IPS-15b (cell line): ENCODE data around the gene WBP1L.

Experiments used
- H3K27me3 ChIP-seq: one replicate; pipeline ENCODE4 v1.6.1; 2013; ENCODE audit warnings: low read length; ENCODE audit not compliant: control insufficient read depth, insufficient read depth
- H3K36me3 ChIP-seq: one replicate; pipeline ENCODE4 v1.6.1; 2013; ENCODE audit warnings: low read length; ENCODE audit not compliant: control insufficient read depth, insufficient read depth
- H3K4me1 ChIP-seq: one replicate; pipeline ENCODE4 v1.6.1; 2013; ENCODE audit warnings: mild to moderate bottlenecking, low read length; ENCODE audit not compliant: control insufficient read depth, insufficient read depth
- H3K4me3 ChIP-seq: one replicate; pipeline ENCODE4 v1.5.1; 2013; ENCODE audit warnings: low read depth, low read length
- H3K9ac ChIP-seq: one replicate; pipeline ENCODE4 v1.6.1; 2013; ENCODE audit warnings: low read depth, mild to moderate bottlenecking, low read length
- H3K9me3 ChIP-seq: one replicate; pipeline ENCODE4 v1.6.1; 2013; ENCODE audit warnings: mild to moderate bottlenecking, low read length; ENCODE audit not compliant: control insufficient read depth, insufficient read depth

Gene WBP1L

GRCh38 chr10:102764470-102765161 lies 20.9 kb downstream of the WBP1L start:
- Histone ChIP-seq H3K4me3 (no peak overlapping the region), H3K36me3 (no peaks in the 10 kb centered on the region), H3K27me3 (no peaks in the 10 kb centered on the region), H3K9ac (no peak overlapping the region), H3K9me3 (no peaks in the 10 kb centered on the region), H3K4me1 (no peaks in the 10 kb centered on the region)

DNA sequence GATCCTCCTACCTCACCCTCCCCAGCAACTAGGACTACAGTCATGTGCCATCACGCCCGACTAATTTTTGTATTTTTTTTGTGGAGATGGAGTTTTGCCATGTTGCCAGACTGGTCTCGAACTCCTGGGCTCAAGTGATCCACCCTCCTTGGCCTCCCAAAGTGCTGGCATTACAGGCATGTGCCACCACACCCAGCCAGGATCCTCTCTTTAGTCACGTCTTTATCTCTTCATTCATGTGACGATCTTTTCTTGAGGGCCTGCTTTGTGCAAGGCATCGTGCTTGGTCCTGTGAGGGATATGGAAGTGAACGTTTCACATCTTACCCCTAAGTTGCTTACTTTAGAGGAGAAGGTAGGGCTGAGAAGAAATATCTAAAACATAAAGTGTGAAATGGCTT lies 21.6 kb downstream of the WBP1L start:
- no peaks in the 10 kb centered on the region for H3K4me1 ChIP-seq
- no peaks in the 10 kb centered on the region for H3K9me3 ChIP-seq
- no peaks in the 10 kb centered on the region for H3K36me3 ChIP-seq
- no peak overlapping the region for H3K4me3 ChIP-seq
- no peak overlapping the region for H3K9ac ChIP-seq
- no peaks in the 10 kb centered on the region for H3K27me3 ChIP-seq

DNA sequence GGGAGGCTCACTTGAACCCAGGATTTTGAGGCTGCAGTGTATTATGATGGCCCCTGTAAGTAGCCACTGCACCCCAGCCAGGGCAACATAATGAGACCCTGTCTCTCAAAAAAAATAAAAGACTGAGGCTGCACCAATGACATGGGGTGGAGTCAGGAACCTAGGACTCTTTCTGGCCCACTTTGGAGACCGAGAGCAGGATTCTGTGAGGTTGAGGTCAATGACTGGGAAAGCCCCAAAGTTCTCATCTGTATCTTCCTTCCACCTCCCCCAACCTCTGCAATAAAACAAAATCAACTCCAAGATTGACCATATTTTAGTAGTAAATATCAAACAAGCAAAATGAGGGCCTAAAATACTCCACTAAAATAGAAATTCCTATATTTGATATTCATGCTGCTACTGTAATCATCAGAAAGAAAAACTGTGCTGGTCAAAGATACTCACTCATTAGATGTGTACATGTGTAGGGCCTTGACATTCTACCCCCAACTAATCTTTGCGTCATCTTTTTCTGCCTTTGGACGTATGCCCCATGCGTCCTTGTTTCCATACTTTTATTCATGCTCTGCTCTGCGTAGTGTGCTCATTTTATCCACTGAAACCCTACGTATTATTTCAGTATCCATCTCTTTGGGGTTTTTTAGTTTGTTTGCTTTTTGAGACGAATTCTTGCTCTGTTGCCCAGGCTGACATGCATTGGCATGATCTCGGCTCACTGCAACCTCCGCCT lies 23.8 kb downstream of the WBP1L start:
- H3K4me3 ChIP-seq = no peak overlapping the region
- no peaks in the 10 kb centered on the region for H3K9me3 ChIP-seq
- H3K9ac ChIP-seq = no peak overlapping the region
- H3K27me3 ChIP-seq = no peaks in the 10 kb centered on the region
- no peaks in the 10 kb centered on the region for H3K36me3 ChIP-seq
- H3K4me1 ChIP-seq = no peaks in the 10 kb centered on the region

DNA sequence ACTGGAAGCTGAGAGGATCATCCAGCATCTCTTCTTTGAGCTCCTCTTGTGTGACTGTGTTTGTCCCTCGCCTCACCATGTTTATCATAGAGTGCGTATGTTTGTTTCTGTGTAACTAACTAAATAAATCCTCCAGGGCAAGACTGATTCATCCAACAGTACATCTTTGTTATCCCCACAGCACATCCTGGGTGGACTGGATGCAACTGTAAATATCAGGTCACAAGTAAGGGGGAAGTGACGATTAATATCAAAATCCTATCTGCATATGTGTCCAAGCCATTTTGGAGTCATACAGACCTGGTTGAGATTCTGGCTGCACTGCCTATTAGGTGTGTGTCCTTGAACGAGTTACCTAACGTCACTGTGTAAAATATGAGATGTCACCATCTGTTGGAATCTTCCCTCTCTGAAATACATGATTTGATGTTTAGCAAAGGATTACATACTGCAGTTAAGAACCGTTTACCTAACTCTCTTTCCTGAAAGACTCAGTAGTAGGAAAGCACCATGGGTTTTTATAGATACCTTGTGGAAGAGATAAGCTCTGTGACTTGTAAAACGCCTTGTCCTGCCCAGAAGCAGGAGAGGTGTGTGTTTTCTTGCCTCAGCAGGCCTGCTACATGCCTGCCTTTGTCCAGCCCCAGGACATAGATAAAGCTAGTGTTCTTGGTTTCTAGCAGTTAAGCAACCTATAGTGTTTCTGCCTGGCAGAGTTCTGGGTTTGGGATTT lies 25.8 kb downstream of the WBP1L start:
- no peaks in the 10 kb centered on the region for H3K9me3 ChIP-seq
- no peaks in the 10 kb centered on the region for H3K36me3 ChIP-seq
- no peaks in the 10 kb centered on the region for H3K4me1 ChIP-seq
- no peaks in the 10 kb centered on the region for H3K27me3 ChIP-seq
- no peak overlapping the region for H3K4me3 ChIP-seq
- no peak overlapping the region for H3K9ac ChIP-seq

- Histone ChIP-seq H3K4me1 (no peaks in the 10 kb centered on the region), H3K9ac (no peak overlapping the region), H3K36me3 (no peaks in the 10 kb centered on the region), H3K4me3 (no peak overlapping the region), H3K27me3 (no peaks in the 10 kb centered on the region), H3K9me3 (no peaks in the 10 kb centered on the region)
These were observed 26.3 kb downstream of the WBP1L start for GRCh38 chr10:102770108-102770482.

GRCh38 chr10:102770792-102771191 lies 27.0 kb downstream of the WBP1L start:
- Histone ChIP-seq H3K27me3 (no peaks in the 10 kb centered on the region), H3K4me1 (peaks cover 4% of the 10 kb centered on the region), H3K36me3 (no peaks in the 10 kb centered on the region), H3K9ac (no peak overlapping the region), H3K9me3 (no peaks in the 10 kb centered on the region), H3K4me3 (no peak overlapping the region)

DNA sequence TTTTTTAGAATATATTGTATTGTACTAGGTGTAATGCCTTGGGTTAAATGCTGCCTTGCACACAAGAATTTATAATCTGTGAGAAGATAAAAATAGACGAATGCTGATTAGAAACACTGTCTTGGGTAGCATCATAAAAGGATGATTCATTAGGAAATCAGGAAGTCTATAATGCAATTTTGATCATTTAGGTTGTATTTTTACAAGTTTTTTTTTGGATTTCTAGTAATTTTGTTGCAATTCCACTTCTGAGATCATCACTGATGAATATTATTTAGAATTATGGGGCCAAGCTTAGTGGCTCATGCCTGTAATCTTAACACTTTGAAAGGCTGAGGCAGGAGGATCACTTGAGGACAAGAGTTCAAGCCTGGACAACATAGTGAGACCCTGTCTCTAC lies 29.6 kb downstream of the WBP1L start:
- Histone ChIP-seq H3K36me3 (no peaks in the 10 kb centered on the region), H3K4me1 (peaks cover 20% of the 10 kb centered on the region), H3K9ac (no peak overlapping the region), H3K27me3 (no peaks in the 10 kb centered on the region), H3K4me3 (no peak overlapping the region), H3K9me3 (no peaks in the 10 kb centered on the region)

DNA sequence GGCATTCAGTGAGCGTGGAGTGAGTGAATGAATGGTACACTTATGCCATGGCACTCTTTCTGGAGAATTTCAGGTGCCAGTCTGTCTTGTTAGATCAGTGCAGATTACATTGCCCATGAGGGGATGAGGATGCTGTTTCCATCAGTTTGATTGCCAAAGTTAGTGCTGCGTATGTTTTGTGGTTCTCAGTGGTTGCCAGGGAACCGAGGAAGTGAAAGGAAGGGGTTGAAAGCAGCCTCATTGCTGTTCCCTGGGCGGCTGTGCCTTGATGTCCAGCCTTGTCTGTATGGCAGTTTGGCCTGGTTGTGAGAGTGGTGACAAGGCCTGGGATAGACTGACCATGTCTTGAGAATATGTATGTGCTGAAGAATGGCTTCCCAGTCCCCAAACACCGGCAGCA lies 30.2 kb downstream of the WBP1L start:
- no peaks in the 10 kb centered on the region for H3K9me3 ChIP-seq
- no peak overlapping the region for H3K4me3 ChIP-seq
- no peak overlapping the region for H3K9ac ChIP-seq
- H3K27me3 ChIP-seq = no peaks in the 10 kb centered on the region
- H3K36me3 ChIP-seq = no peaks in the 10 kb centered on the region
- peaks cover 24% of the 10 kb centered on the region for H3K4me1 ChIP-seq

DNA sequence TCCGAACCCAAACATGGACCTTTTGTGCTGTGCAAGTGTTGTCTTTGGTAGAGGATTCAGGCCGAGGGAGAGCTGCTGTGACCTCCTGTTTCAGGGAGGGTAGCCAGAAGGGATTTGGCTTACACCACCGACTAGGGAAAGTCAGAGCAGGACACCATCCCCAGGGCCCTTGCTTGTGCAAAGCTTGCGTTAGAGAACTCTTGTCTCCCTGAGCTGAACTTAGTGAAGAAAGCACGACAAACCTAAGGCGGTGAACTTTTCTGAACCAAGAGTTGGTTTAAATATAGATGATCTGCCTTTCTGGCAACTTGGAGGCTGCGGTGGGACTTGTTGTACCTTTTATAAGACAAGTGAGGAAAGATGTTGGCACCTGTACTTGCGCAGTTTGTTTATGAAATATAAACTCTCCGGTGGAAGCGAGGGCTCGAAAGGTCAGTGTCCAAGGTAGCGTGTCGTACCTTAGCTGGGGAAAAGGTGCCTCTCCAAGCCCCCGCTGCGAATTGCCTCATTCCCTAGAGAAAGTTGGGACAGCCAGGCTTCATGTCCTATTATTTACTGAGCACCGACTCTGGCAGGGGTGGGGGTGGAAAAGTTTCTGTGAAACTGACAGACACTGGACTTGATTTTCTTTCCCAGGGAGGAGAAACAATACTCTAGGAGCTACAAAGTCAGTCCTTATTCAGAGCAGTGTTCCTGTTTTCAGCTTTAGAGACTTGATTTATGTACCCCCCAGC lies 31.6 kb downstream of the WBP1L start:
- no peaks in the 10 kb centered on the region for H3K9me3 ChIP-seq
- H3K9ac ChIP-seq = peak overlapping the region; percentile 18
- H3K4me1 ChIP-seq = peaks cover 30% of the 10 kb centered on the region
- no peaks in the 10 kb centered on the region for H3K27me3 ChIP-seq
- H3K36me3 ChIP-seq = no peaks in the 10 kb centered on the region
- H3K4me3 ChIP-seq = peak overlapping the region; percentile 14

DNA sequence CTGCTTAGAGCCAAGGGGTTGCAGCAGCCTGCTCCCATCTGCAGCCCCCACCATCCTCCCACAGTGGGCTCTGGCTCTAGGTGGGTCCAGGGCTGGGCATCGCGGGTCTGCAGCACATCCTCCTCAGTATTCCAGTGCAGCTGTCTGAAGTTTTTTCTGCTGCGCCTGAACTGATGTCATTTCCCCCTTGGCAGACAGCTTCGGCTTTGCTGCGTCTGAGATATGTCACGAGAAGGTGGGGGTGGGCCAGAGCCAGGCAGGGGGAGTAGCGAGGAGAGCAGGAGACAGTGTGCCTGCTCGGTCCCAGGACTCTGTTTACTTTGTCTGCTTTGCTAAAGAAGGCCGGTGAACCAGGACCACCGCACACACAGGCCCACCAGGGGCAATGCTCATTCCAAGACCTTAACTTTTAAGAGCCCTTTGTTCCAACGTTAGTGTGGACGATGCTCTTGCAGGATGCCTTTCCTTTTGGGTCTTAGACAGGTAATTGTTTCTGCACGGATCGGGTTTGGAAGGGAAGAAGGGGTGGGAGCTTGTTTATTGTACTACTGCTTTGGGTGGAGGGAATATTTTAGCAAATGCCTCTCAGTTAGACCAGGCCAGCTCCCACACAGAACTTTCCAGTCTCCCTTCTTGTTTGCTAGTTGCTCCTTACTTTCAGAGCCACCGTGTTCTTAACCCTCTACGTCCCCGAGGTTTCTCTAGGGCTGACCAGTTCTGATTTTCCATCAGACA lies 32.4 kb downstream of the WBP1L start:
- no peaks in the 10 kb centered on the region for H3K27me3 ChIP-seq
- peak overlapping the region; percentile 14 for H3K4me3 ChIP-seq
- H3K36me3 ChIP-seq = no peaks in the 10 kb centered on the region
- H3K4me1 ChIP-seq = peaks cover 30% of the 10 kb centered on the region
- H3K9me3 ChIP-seq = no peaks in the 10 kb centered on the region
- H3K9ac ChIP-seq = no peak overlapping the region
